Measurements from ENCODE around the gene KHDRBS1.

KHDRBS1 gene

GRCh38 chr1:32032275-32032615 lies 18.6 kb downstream of the KHDRBS1 start:
- TF ChIP-seq TAF1 (IDR thresholded peaks at IDR 0.05; ENCODE audit: low read depth), result no peak

GRCh38 chr1:32035119-32035518 lies 21.5 kb downstream of the KHDRBS1 start:
- TF ChIP-seq, protein P1, sequence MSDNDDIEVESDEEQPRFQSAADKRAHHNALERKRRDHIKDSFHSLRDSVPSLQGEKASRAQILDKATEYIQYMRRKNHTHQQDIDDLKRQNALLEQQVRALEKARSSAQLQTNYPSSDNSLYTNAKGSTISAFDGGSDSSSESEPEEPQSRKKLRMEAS (IDR thresholded peaks at IDR 0.05), result no peak
- no peak for TF ChIP-seq TAF1 (IDR thresholded peaks at IDR 0.05; ENCODE audit: low read depth)
- no peak for TF ChIP-seq REST (IDR thresholded peaks at IDR 0.05; ENCODE audit: low read depth)
- no peak for TF ChIP-seq EGR1 (IDR thresholded peaks at IDR 0.05)
- TF ChIP-seq USF1 (IDR thresholded peaks at IDR 0.05), result no peak

GRCh38 chr1:32040711-32041110 lies 27.0 kb downstream of the KHDRBS1 start:
- no peak for TF ChIP-seq YY1 (IDR thresholded peaks at IDR 0.05; ENCODE audit: low read depth)

- TF ChIP-seq, protein P1 (IDR thresholded peaks at IDR 0.05), result no peak
- no peak for TF ChIP-seq CEBPB (IDR thresholded peaks at IDR 0.05)
- no peak for TF ChIP-seq EP300 (IDR thresholded peaks at IDR 0.05; ENCODE audit: borderline replicate concordance)
- TF ChIP-seq FOXM1 (IDR thresholded peaks at IDR 0.05; ENCODE audit: borderline replicate concordance, low read depth), result no peak
- TF ChIP-seq YY1 (IDR thresholded peaks at IDR 0.05; ENCODE audit: low read depth), result no peak
- TF ChIP-seq TCF12 (IDR thresholded peaks at IDR 0.05; ENCODE audit: low read depth), result no peak
- TF ChIP-seq RAD21 (IDR thresholded peaks at IDR 0.05; ENCODE audit: low read depth), result no peak
Observed at GRCh38 chr1:32042330-32042729, 28.7 kb downstream of the KHDRBS1 start.

- no peak for TF ChIP-seq RAD21 (IDR thresholded peaks at IDR 0.05; ENCODE audit: low read depth)
- TF ChIP-seq ZBTB7A (IDR thresholded peaks at IDR 0.05; ENCODE audit: low read depth), result no peak
- TF ChIP-seq YY1 (IDR thresholded peaks at IDR 0.05; ENCODE audit: low read depth), result no peak
- TF ChIP-seq REST (IDR thresholded peaks at IDR 0.05; ENCODE audit: low read depth), result no peak
- TF ChIP-seq TAF1 (IDR thresholded peaks at IDR 0.05; ENCODE audit: low read depth), result no peak
- TF ChIP-seq USF1 (IDR thresholded peaks at IDR 0.05), result no peak
Observed at GRCh38 chr1:32044234-32044633, 30.6 kb downstream of the KHDRBS1 start.

DNA sequence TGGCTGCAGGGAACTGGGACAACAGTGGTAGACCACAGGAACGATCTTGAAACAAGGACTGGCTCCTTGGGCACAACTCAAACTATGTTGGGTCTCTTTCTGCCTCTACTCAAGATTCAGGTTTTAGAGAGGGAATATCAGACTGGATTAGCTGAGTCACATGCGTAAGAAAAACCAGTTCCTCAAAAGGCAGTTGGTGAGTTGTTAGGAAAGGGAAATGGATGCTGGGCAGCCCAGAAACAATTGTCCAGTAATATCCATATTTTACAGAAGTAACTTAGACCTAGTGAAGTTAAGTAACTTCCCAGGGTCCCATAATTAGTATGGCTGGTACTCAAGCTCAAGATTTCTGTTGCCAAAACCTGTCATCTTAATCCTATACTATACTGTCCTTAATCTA lies 32.1 kb downstream of the KHDRBS1 start:
- TF ChIP-seq, protein P1 (IDR thresholded peaks at IDR 0.05), result no peak
- TF ChIP-seq YY1 (IDR thresholded peaks at IDR 0.05; ENCODE audit: low read depth) (no peak), ZBTB7A (IDR thresholded peaks at IDR 0.05; ENCODE audit: low read depth) (no peak), TCF12 (IDR thresholded peaks at IDR 0.05; ENCODE audit: low read depth) (no peak), TEAD4 (IDR thresholded peaks at IDR 0.05) (no peak), EGR1 (IDR thresholded peaks at IDR 0.05) (no peak), USF1 (IDR thresholded peaks at IDR 0.05) (no peak), REST (IDR thresholded peaks at IDR 0.05; ENCODE audit: low read depth) (no peak), CEBPB (IDR thresholded peaks at IDR 0.05) (no peak)
